ENCODE data around the gene CNNM2. TPM values are rescaled to one million over a fixed set of nuclear protein-coding genes. Genes with fewer than 3 reads are reported as not detected.
A peak's percentile ranks its signal among the peaks of the same experiment; 100 is the strongest.
"Not testable (repeated sequence)": the region's sequence is repeated elsewhere in the genome, so short reads cannot be mapped to it uniquely, and the experiment has no call there.

CNNM2 gene
- polyA plus RNA-seq, 4 donors, result 10.8 to 13.4 (median 12.7) TPM

- DNase-seq (ENCODE audit: low read depth in 4 of 4, low spot score in 3 of 4), result no peak
These were observed 103.8 kb downstream of the CNNM2 start for GRCh38 chr10:103021900-103022293.

- DNase-seq (ENCODE audit: low read depth in 4 of 4, low spot score in 3 of 4), result no peak
These were observed 107.6 kb downstream of the CNNM2 start for GRCh38 chr10:103025696-103026095.

- no peak for DNase-seq (ENCODE audit: low read depth in 4 of 4, low spot score in 3 of 4)
These were observed 120.5 kb downstream of the CNNM2 start for GRCh38 chr10:103038570-103038969.

- no peak for DNase-seq (ENCODE audit: low read depth in 4 of 4, low spot score in 3 of 4)
These were observed 122.3 kb downstream of the CNNM2 start for GRCh38 chr10:103040418-103040817.

DNA sequence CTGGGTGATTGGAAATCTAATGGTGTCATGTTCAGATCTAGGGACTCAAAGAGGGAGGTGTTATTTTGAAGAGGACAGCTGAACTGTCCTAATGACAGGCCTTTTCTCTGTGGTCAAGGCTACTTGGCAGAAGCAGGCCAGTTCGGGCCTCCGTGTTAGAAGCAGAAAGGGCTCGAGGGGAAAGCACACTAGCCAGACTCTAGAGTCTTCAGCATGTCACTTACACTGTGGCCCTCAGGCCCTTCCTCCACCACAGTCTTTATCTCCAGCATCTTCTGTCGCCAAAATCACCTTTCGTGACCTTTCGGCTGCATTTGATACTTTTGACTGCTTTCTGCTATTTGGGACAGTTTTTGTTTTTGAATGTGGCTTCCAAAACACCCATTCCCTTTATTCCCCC lies 123.3 kb downstream of the CNNM2 start:
- no peak for DNase-seq (ENCODE audit: low read depth in 4 of 4, low spot score in 3 of 4)

DNA sequence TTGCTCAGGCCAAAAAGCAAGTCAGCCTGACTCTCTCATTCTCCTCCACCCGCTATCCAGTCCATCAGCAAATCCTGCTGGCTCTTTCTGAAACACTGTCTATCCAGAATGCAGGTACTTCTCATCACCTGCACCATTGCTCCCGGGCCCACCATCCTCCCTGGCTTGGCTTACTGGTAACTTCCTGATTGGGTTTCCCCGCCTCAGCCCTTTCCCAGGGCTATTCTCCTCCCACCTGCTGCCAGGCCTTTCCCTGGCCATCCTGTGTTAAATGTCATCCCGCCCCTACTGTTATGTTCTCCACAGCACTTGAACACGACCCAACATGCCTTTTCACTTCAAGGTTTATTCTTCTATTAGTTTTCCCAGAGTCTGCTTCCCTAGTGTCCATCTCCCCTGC lies 124.0 kb downstream of the CNNM2 start:
- no peak for DNase-seq (ENCODE audit: low read depth in 4 of 4, low spot score in 3 of 4)

GRCh38 chr10:103042908-103043307 lies 124.8 kb downstream of the CNNM2 start:
- DNase-seq (ENCODE audit: low read depth in 4 of 4, low spot score in 3 of 4), result no peak

DNA sequence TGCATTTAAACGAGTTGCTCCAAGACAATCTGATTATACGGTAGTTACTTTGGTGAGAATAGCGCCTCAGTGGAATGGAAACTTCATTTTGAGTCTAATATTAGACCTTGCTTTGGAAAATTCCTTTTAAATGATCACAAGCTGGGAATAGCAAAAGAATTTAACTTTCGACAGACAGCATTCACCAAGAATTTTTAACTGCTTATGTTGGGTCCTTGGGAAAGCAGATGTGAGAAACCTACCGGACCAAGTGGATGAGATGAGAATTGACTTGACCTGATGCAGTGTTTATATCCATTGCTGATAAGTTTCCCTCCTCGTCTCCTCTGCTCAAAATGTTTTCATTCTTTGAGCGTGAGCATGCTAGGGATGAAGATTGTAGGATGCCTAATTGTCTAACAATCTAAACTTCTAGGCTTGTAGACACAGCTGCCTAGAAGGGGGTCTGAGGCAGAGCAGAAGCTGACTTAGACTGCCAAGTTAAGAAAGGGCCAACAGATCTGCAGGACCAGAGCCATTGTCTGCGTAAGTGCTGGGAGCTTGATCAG lies 126.9 kb downstream of the CNNM2 start:
- DNase-seq (ENCODE audit: low read depth in 4 of 4, low spot score in 3 of 4), result no peak

- no peak for DNase-seq (ENCODE audit: low read depth in 4 of 4, low spot score in 3 of 4)
These were observed 127.9 kb downstream of the CNNM2 start for GRCh38 chr10:103045961-103046360.

DNA sequence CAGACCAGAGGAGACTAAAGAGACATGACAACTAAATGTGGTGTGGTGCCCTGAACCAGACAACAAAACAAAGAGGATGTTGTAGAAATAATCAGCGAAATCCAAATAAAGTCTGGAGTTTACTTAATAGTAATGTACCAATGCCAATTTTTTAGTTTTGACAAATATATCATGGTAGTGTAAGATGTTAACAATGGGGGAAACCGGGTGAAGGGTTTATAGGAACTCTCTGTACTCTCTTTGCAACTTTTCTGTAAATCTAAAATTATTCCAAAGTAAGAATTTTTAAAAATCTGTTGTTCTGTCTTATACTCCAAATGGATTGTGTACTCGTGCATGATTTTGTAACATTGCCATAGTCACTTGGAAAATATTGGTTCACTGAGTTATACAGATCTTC lies 129.3 kb downstream of the CNNM2 start:
- no peak for DNase-seq (ENCODE audit: low read depth in 4 of 4, low spot score in 3 of 4)

GRCh38 chr10:103049237-103049636 lies 131.1 kb downstream of the CNNM2 start:
- DNase-seq (ENCODE audit: low read depth in 4 of 4, low spot score in 3 of 4), result no peak

DNA sequence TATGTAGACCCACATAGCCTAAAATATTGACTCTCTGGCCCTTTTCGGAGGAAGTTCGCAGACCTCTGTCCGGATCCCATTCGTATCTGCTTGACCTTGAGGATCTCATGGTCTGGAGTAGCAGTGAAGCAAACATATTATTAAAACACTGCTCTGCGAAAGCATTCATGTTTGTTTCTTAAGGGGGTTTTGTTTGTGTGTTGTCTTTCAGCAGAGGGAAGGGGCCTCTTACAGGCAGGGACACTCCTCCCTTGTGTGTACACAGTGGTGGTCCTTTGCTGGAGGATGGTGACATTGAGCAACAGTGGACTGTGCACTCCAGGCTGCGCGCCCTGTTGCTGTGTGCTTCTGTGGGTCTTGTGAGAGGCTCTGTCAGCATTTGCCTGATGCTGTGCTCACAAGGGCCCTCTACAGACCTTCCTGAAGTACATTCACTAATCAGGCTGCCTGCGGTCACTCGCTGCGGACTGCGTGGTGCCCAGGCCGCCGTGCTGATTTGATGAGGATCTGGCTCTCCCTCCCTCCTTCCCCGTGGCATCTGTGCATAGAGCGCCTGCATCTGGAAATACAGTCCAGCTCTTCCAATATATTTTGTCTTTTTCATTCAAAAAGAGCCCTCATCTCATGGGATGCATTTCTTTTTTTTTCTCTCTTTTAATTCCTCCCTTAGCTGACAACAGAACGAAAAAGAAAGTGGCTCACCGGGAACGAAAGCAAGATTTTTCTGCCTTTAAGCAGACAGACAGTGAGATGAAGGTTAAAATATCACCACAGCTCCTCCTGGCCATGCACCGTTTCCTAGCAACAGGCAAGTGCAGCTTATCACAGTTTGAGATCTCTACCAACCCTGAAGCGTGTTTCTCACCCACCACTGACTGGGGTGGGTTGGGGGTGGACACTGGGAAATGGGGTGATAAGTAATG lies 135.8 kb downstream of the CNNM2 start:
- DNase-seq (ENCODE audit: low read depth in 4 of 4, low spot score in 3 of 4), result peak in 3 of 4 donors; percentile 23 to 40 (median 29)

DNA sequence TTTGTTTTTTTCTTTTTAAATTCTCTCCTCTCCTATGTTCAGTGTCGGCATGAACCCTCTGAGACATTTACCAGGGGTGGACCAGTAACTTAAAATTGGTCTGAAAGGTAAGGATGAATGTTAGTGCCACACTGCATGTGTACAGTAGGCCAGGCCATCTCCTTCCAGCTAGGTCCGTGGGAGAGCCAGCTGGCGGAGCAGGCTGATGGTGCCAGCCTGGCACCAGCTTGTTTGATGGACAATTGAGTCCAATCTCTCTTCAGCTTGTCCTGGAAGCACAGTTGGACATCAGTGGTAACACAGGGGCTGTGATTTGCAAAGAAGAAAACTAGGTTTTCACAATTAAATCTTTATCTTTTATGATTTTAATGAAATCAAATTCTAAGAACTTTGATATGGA lies 136.5 kb downstream of the CNNM2 start:
- no peak for DNase-seq (ENCODE audit: low read depth in 4 of 4, low spot score in 3 of 4)

- DNase-seq (ENCODE audit: low read depth in 4 of 4, low spot score in 3 of 4), result no peak
These were observed 137.0 kb downstream of the CNNM2 start for GRCh38 chr10:103055105-103055504.

DNA sequence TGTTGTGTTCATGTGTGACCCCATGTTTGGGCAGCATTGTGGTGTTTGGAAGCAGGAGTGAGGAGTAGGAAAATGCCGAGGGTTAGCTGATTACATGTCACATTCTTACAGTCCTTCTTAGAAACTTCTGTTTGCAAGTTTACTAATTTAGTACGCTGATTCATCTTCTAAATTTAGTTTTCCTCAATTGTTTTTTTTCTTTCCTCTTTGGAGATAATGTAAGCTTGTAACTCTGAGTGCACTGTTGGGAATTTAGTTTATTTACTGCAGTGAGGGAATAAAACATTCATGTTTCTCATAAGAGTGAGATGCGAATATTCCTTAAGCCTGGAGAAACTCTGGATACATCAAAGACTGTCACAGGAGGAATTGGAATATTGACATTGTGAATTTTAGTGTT lies 139.9 kb downstream of the CNNM2 start:
- no peak for DNase-seq (ENCODE audit: low read depth in 4 of 4, low spot score in 3 of 4)

DNA sequence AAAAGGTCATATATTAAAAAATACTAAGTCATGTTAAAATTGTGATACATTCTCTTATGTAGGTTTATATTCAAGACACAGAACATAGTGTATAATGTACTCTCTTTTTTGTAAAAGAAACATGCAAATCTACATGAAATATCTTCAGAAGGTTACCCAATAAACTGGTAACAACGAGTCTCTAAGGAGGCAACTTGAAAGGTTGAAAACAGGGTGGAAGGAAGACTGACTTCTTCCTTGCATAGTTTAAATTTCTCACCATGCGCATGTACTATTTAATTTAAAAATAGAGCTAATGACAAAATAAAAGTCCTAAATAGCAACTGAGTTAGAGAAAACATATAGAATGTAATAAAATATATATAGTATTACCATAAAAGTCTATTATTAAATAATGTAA lies 142.5 kb downstream of the CNNM2 start:
- DNase-seq (ENCODE audit: low read depth in 4 of 4, low spot score in 3 of 4), result no peak

DNA sequence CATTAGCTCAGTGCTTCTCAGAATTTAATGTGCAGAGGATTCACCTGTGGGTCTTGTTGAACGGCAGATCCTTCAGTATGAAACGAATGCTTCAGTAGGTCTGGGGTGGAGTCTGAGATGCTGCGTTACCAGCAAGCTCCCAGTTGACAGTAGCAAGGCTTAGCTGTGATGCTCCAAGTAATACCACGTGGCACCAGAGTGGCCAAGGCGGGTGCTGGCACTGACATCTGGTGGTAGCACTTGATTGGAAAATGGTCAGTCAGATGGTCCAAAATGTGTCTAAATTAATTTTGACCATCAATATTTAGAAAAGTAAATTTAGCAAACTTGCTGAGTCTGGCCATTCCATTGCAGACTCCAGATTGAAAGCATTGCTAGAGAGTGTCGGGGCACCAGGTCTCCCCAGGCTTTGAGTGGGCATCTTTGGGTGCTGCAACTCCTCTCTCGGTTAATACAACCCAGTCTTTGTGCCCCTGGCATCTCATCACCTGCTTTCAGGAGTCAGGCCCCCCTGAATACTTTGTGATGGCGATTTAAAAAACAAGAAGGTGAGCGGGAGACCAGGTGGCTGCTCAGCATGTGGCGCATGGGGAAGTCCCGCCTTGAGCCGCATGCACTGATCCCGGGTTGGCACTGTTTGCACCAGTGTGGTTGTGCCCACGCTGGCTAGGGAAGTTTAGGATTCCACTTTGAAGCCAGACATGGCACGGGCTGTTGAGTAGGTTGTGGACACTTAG lies 144.9 kb downstream of the CNNM2 start:
- DNase-seq (ENCODE audit: low read depth in 4 of 4, low spot score in 3 of 4), result no peak

GRCh38 chr10:103064956-103065355 lies 146.9 kb downstream of the CNNM2 start:
- no peak for DNase-seq (ENCODE audit: low read depth in 4 of 4, low spot score in 3 of 4)

- no peak for DNase-seq (ENCODE audit: low read depth in 4 of 4, low spot score in 3 of 4)
These were observed 148.3 kb downstream of the CNNM2 start for GRCh38 chr10:103066141-103067098.

DNA sequence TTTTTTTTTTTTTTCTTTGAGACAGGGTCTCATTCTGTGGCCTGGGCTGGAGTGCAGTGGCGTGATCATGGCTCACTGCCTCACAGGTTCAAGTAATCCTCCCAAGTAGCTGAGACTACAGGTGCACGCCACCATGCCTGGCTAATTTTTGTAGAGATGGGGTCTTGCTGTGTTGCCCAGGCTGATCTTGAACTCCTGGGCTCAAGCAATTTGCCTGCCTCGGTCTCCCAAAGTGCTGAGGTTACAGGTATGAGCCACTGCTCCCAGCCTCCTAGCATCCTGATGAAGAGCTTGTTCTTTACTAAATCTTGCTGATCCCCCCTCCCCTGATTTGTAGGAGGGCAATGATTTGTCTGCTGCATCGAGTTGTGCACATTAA lies 149.0 kb downstream of the CNNM2 start:
- DNase-seq (ENCODE audit: low read depth in 4 of 4, low spot score in 3 of 4), result not testable (repeated sequence)
